HG02852 (cell line): Measurements from ENCODE around the gene BCORL1.

Source experiments
- ATAC-seq: cut with Tn5 transposase; IDR thresholded peaks from one replicate; pipeline ENCODE4 v1.9.1; 2021; ENCODE audit warnings: mild to moderate bottlenecking, moderate library complexity; ENCODE audit not compliant: unreplicated experiment

Gene BCORL1

GRCh38 chrX:129982300-129983251 is at the start of gene BCORL1:
BCORL1 (plus strand) TSS chrX:129982635; CDS start chrX:130005232, 22,597 bp downstream.
- peak; percentile 94 for ATAC-seq

GRCh38 chrX:129932821-129933321 is 49.6 kb upstream of the BCORL1 start:
- peak; percentile 6 for ATAC-seq

GRCh38 chrX:129933700-129934099 is 48.7 kb upstream of the BCORL1 start:
- no peak for ATAC-seq

- ATAC-seq: no peak
Observed at GRCh38 chrX:129934461-129934860, 48.0 kb upstream of the BCORL1 start.

- ATAC-seq: no peak
Observed at GRCh38 chrX:129934952-129935351, 47.5 kb upstream of the BCORL1 start.

- ATAC-seq: no peak
Observed at GRCh38 chrX:129938081-129938480, 44.4 kb upstream of the BCORL1 start.

GRCh38 chrX:129939986-129940385 is 42.4 kb upstream of the BCORL1 start:
- no peak for ATAC-seq

- no peak for ATAC-seq
Observed at GRCh38 chrX:129940721-129941120, 41.7 kb upstream of the BCORL1 start.

GRCh38 chrX:129945131-129945530 is 37.3 kb upstream of the BCORL1 start:
- ATAC-seq: no peak

GRCh38 chrX:129953334-129953648 is 29.1 kb upstream of the BCORL1 start:
- ATAC-seq: no peak

- no peak for ATAC-seq
Observed at GRCh38 chrX:129953881-129954280, 28.6 kb upstream of the BCORL1 start.

GRCh38 chrX:129954804-129955203 is 27.6 kb upstream of the BCORL1 start:
- no peak for ATAC-seq

GRCh38 chrX:129955682-129956081 is 26.8 kb upstream of the BCORL1 start:
- ATAC-seq: no peak

- no peak for ATAC-seq
Observed at GRCh38 chrX:129956145-129956544, 26.3 kb upstream of the BCORL1 start.

GRCh38 chrX:129956765-129957164 is 25.7 kb upstream of the BCORL1 start:
- ATAC-seq: no peak

GRCh38 chrX:129957241-129958082 is 25.0 kb upstream of the BCORL1 start:
- peak; percentile 71 for ATAC-seq

- no peak for ATAC-seq
Observed at GRCh38 chrX:129958083-129958465, 24.4 kb upstream of the BCORL1 start.

GRCh38 chrX:129958814-129959492 is 23.5 kb upstream of the BCORL1 start:
- ATAC-seq: no peak

GRCh38 chrX:129959493-129959832 is 23.0 kb upstream of the BCORL1 start:
- ATAC-seq: no peak

- ATAC-seq: peak; percentile 88
Observed at GRCh38 chrX:129961180-129962083, 21.0 kb upstream of the BCORL1 start.
